Measurements from ENCODE around the gene GATB.

GATB gene

GRCh38 chr4:151653548-151653918, 107.3 kb downstream of the GATB start:
- DNase-seq (ENCODE audit: low read depth, low spot score) = no peak

DNA sequence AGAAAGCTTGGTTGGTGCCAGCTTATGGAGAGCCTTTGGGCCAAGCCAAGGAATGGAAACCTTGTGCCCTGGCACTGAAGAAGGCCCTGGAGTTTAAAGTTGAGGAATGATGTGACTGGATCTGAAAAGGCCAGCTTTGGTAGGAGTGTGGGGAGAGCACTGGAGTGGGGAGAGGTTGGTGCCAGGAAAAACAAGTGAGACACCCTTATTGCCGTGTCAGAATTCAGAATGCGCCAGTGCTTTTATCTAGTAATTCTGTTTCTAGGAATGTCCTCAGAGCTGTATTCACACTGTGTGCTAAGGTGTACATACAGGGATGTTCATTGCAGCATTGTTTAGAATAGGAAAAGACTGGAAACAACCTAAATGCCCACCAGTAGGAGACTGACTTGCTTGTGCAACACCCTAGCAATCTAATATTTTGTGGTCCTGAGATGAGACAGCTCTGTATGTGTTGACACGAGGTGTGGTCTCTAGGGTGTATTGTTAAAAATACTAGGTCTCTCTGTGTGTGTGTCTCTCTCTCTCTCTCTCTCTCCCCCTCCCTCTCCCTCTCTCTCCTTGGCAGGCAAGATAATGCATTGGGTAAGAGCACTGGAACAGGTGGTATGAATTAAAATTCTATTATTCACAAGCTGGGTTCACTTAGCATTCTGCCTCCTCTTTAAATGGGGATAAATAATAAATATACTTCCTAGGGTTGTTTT, 107.8 kb downstream of the GATB start:
- no peak for DNase-seq (ENCODE audit: low read depth, low spot score)

GRCh38 chr4:151651496-151651895, 109.3 kb downstream of the GATB start:
- no peak for DNase-seq (ENCODE audit: low read depth, low spot score)

GRCh38 chr4:151649479-151649878, 111.3 kb downstream of the GATB start:
- DNase-seq (ENCODE audit: low read depth, low spot score) = no peak

- no peak for DNase-seq (ENCODE audit: low read depth, low spot score)
Observed at GRCh38 chr4:151646322-151646721, 114.5 kb downstream of the GATB start.

- no peak for DNase-seq (ENCODE audit: low read depth, low spot score)
Observed at GRCh38 chr4:151644622-151645021, 116.2 kb downstream of the GATB start.

DNA sequence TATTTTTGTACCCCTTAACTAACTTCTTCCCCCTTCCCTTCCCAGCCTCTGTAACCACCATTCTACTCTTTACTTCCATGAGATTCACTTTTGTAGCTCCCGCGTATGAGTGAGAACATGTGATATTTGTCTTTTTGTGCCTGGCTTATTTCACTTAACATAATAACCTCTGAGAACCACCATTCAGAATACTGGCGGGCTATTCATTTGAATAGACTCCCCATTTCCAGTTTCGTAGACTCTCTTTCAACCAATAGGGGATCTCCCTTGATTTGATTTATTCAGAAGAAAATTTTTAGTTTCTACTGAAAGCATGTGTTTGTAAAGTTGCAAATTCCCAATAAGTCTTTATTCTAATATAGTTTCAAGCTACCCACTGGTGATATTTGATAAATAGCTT, 117.2 kb downstream of the GATB start:
- no peak for DNase-seq (ENCODE audit: low read depth, low spot score)

DNA sequence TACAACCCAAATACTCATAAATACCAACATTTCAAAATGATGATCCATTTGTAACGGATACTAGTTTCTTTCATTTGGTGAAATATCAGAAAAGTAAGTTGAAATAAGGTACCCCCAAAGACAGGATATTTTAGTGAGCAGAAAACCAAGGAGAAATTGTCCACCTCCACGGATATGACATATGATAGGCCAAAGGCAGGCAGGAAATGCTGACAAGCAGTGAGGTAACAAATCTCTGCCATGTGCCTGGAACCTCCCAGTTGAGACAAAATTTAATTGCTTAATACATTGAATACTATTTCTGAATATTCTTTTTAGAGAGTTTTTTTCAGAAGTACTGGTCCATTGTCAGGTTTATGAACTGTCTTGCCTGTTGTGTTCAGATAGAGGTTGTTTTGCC, 118.8 kb downstream of the GATB start:
- DNase-seq (ENCODE audit: low read depth, low spot score) = no peak

GRCh38 chr4:151641167-151641566, 119.6 kb downstream of the GATB start:
- DNase-seq (ENCODE audit: low read depth, low spot score) = peak; percentile 60

GRCh38 chr4:151640381-151640780, 120.4 kb downstream of the GATB start:
- no peak for DNase-seq (ENCODE audit: low read depth, low spot score)

DNA sequence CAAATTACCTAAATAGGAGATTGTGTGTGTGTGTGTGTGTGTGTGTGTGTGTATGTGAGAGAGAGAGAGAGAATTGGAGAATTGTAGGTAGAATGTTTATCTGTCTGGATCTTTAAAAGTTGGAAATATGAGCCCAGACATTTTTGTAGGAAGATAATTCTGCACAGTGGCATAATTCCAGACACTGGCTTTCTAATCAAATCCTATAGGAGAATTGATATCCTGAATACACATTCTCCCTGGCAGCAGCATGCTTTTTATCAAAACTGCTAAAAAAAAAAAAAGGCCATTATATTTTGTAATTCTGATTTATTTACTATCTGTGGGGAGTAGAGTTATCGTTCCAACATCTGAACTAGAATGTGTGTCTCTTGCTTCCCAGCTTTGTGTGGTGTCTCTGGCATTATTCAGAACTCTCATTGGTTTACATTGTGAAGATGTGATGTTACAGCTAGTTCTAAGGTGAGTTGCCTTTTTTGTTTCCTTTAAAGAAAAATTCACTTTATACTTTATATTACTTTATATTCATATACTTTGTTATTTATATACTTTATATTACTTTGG, 122.4 kb downstream of the GATB start:
- no peak for DNase-seq (ENCODE audit: low read depth, low spot score)

DNA sequence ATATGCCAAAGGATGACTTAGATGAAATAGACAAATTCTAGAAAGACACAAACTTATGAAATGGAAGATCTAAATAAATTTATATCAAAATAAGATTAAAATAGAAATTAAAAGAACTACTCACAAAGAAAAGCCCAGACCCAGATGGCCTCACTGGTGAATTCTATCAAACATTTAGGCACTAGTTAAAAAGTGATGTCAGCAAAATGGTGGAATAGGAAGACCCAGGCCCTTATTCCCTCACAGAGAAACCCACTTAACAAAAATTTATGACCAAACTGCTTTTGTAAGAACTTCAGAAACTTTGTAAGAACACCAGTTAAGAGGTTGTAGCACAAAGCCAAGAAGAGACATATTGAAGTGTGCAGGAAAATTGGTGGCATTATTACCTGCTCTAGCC, 129.5 kb downstream of the GATB start:
- no peak for DNase-seq (ENCODE audit: low read depth, low spot score)

DNA sequence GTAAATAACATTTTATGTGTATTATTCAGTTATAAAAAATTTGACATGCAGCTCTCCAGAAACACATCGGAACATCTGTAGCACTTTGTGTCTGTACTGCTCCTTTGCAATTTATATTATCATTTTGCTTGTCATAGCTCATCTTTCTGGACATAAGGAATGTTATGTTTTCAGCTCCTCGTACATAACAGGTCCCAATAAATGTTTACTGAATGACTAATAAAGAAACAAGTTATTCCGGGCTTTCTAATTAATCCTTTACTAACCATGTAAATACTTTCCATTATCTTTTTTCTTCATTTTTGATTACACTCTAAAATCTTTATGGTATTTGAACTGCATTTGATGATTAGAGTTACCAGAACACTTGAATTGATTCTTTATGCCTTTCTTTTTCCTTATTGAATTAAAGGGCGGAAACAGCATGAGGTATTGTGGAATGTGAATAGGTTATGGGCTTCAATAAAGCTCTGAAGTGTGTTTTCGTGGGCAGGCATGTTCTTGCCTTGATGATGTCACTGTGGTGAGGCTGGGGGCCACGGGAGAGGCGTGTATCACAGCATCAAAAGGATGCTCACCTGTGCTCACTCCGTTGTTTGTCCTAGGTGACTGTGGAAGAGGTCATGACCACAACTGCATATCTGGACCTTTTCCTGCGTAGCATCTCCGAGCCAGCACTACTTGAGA, 131.6 kb downstream of the GATB start:
- DNase-seq (ENCODE audit: low read depth, low spot score) = no peak

- DNase-seq (ENCODE audit: low read depth, low spot score) = no peak
Observed at GRCh38 chr4:151628001-151628608, 132.7 kb downstream of the GATB start.

DNA sequence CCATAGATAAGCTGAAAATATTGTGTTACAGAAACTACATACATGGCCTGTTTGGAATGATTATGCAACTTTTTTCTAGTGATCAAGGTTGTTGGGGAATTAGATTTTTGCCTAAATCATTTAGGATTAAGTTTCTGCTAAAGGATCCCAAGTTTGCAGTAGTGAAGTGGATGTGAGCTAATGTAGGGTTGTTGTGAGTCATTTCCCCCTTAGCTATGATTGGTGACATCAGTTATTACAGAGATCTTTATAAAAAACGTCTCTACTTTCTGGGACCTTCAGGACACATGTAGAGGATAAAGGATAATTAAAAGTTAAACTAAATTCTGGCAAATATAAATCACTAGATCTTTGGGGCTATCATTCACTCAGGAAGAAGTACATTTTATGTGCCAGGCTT, 133.3 kb downstream of the GATB start:
- no peak for DNase-seq (ENCODE audit: low read depth, low spot score)

- no peak for DNase-seq (ENCODE audit: low read depth, low spot score)
Observed at GRCh38 chr4:151626751-151627150, 134.1 kb downstream of the GATB start.

GRCh38 chr4:151626228-151626627, 134.6 kb downstream of the GATB start:
- DNase-seq (ENCODE audit: low read depth, low spot score) = no peak

DNA sequence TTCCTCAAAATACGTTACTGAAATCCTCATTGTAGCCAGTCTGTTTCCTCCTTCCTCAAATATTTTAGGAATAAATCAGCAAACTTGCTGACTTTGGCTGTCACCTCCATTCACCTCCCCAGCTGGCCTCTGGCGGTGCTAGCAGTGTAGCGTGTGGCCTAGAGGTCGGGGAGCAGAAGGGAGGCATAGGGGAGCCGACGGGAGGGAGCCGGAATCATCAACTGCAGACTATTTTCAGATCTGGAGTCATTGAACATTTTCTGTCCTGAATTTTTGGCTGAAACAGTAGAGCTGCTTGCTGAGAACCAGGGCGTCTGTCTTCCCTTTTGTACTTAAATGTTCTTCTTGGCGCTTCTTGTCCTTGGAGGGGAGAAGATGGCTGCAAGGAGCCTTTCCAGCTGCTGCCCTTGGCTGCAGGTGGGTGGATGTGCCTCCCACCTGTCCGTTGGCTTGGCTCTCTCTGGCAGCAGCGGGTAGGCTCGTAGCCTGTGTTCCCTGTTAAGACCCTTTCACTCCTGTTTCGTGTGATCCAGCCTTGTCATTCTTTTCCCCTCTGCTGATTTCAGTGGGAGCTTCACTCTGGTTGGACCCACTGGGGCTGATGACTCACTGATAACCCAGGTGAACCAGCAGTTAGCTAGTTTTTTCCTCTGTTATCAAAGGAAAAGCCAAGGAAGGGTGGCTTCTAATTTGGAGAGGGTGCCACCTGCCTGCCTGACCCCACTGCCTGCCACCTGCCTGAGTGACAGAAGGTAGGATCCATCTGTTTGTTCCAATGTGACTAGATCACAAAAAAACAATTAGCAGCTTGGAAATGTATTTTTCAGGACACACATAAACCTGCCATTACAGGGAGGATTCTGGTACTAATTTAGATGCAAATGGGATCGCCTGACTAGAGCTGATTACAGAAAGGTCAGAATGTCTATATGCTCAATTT, 135.9 kb downstream of the GATB start:
- DNase-seq (ENCODE audit: low read depth, low spot score) = no peak
